ENCODE data around the gene MEGF6.
A peak's percentile ranks its signal among the peaks of the same experiment; 100 is the strongest.

MEGF6 gene

GRCh38 chr1:3645247-3645646 lies 33.9 kb upstream of the MEGF6 start:
- DNase-seq (ENCODE audit: extremely low spot score, insufficient read length, low read depth) (no peak), FAIRE-seq (no peak)

DNA sequence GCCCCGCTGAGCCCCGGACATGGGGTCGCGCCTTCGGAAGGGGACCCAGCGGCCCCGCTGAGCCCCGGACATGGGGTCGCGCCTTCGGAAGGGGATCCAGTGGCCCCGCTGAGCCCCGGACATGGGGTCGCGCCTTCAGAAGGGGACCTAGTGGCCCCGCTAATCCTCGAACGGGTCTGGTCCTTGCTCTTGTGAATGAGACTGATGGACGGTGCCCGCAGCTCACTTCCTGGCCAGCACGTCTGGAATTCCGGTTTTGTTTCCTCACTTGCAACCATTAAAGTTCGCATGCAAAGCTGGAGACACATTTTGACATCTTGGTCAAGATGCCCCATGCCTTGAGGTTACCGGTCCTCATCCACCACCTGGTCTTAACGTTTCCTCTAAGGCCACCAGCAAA lies 33.0 kb upstream of the MEGF6 start:
- FAIRE-seq (no peak), DNase-seq (ENCODE audit: extremely low spot score, insufficient read length, low read depth) (no peak)

DNA sequence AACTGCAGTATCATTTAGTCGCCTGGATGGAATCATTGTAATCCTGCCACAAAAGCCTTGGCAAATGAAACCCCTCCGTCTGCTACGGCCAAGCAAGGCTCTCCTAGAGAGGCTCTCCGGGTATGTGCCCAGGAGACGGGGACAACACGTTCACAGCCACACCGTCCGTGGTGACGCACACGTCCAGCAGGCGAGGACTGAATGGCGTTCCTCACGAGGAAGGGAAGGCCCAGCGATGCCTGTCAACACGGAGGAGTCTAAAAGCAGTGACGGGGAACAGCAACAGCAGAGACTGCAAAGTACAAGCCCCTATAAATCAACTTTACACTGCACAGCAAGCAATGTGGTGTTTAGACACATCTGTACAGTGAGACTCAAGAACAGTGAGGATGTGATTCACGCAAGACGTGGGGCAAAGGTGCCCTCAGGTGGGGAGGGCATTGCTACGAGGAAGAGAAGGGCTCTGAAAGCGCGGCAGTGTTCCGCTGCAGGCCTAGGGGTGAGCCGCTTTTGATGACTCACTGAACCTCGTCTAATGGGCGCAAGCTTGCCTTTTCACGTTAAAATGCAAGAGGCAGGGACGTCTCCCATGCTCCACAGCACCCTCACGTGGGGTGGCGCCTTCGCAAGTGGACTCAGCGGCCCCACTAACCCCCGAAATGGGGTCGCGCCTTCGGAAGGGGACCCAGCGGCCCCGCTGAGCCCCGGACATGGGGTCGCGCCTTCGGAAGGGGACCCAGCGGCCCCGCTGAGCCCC lies 31.8 kb upstream of the MEGF6 start:
- FAIRE-seq, result no peak
- no peak for DNase-seq (ENCODE audit: extremely low spot score, insufficient read length, low read depth)

GRCh38 chr1:3641816-3642215 lies 30.5 kb upstream of the MEGF6 start:
- no peak for FAIRE-seq

GRCh38 chr1:3641046-3641760 lies 29.9 kb upstream of the MEGF6 start:
- FAIRE-seq (no peak), DNase-seq (ENCODE audit: extremely low spot score, insufficient read length, low read depth) (no peak)

More at GRCh38 chr1:3641816-3642215, 30.5 kb upstream of the MEGF6 start:
- DNase-seq (ENCODE audit: extremely low spot score, insufficient read length, low read depth), result no peak

DNA sequence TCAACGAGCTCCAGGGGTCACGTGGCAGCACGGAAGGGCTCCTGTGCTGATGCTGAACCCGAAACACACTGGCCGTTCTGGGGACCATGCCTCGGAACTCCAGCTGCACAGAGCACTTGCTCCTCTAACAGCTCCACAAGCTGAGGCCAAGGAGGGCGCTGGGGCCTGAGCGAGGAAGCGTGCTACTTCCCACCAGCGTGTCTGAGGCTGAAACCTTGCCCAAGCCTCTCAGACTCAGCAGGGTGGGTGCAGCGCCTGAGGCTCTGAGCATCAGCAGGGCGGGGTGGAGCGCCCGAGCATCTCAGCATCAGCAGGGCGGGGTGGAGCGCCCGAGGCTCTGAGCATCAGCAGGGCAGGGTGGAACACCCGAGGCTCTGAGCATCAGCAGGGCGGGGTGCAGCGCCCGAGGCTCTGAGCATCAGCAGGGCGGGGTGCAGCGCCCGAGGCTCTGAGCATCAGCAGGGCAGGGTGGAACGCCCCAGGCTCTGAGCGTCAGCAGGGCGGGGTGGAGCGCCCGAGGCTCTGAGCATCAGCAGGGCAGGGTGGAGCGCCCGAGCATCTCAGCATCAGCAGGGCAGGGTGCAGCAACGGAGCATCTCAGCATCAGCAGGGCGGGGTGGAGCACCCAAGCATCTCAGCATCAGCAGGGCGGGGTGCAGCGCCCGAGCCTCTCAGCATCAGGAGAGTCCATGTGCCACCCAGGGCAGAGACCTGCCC lies 29.0 kb upstream of the MEGF6 start:
- DNase-seq (ENCODE audit: extremely low spot score, insufficient read length, low read depth) (no peak), FAIRE-seq (no peak)

DNA sequence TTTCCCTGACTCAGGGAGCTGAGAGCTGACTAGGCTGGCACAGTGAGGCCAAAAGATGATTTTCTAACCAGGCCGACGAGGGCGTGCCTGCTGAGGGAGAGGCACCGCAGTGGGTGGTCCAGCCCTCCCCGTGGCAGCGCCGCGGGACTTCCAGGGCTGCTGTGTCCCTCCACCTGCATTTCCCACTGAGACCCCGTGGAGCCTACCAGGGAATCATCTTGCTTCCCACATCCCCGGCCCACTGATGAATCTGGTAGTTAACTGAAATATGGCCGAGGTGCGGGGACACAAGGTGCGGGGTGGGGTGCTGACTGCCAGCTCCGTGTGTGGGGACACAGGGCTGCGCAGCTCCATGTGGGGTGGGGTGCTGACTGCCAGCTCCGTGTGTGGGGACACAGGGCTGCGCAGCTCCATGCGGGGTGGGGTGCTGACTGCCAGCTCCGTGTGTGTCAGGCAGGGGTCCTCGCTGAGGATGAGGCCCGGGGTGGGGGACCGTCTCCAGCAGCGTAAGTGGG lies 28.1 kb upstream of the MEGF6 start:
- FAIRE-seq (no peak), DNase-seq (ENCODE audit: extremely low spot score, insufficient read length, low read depth) (no peak)

DNA sequence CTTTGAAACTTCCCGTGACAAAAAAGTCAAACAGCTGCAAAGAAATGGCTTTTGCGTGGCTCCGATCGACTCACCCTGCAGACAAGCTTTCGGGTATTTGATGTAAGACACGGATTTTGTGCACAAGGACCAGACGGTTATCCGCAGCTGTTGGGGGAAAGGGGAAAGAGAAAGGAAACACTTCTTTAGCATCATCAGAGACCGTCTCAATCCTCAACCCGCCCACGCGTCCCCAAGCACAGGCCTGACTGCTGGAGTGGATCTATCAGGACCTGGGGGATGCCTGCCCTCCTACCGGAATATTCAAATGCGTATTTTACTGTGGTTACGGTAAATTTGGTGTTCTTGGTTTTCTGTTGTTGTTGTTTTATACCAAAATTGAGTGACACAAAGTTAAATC lies 27.4 kb upstream of the MEGF6 start:
- DNase-seq (ENCODE audit: extremely low spot score, insufficient read length, low read depth) (no peak), FAIRE-seq (no peak)

DNA sequence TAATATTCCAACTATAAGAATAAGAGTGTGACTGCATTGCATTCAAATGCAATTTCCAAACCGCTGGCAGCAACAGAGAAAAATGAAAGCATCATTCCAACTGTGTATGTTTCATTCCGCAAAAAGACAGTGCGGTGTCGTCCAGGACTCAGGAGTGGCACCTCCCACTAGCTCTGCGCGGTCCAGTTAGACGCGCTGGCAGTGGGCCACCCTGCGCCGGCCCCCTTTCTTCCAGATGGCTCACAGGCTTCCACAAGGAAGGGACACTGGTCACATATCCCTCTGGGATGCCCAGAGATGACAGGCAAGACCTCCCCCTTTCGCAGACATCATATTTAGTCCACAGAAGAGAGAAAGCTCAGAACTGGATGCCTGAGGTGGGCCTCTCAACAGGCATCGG lies 26.7 kb upstream of the MEGF6 start:
- DNase-seq (ENCODE audit: extremely low spot score, insufficient read length, low read depth) (no peak), FAIRE-seq (no peak)

GRCh38 chr1:3636531-3636930 lies 25.2 kb upstream of the MEGF6 start:
- no peak for FAIRE-seq
- no peak for DNase-seq (ENCODE audit: extremely low spot score, insufficient read length, low read depth)

DNA sequence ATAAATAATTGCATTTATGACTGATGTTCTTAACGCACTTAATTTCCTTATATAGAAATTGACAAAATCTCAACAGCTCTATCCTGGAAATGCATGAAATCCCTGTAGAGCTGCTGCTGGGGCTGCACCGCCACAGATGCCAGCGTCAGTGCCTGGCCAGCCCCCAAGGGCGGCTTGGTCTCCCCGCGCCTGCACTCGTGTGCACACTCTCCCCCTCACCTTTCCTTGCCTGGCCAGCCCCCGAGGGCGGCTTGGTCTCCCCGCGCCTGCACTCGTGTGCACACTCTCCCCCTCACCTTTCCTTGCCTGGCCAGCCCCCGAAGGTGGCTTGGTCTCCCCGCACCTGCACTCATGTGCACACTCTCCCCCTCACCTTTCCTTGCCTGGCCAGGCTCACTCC lies 24.8 kb upstream of the MEGF6 start:
- no peak for DNase-seq (ENCODE audit: extremely low spot score, insufficient read length, low read depth)
- FAIRE-seq, result no peak

DNA sequence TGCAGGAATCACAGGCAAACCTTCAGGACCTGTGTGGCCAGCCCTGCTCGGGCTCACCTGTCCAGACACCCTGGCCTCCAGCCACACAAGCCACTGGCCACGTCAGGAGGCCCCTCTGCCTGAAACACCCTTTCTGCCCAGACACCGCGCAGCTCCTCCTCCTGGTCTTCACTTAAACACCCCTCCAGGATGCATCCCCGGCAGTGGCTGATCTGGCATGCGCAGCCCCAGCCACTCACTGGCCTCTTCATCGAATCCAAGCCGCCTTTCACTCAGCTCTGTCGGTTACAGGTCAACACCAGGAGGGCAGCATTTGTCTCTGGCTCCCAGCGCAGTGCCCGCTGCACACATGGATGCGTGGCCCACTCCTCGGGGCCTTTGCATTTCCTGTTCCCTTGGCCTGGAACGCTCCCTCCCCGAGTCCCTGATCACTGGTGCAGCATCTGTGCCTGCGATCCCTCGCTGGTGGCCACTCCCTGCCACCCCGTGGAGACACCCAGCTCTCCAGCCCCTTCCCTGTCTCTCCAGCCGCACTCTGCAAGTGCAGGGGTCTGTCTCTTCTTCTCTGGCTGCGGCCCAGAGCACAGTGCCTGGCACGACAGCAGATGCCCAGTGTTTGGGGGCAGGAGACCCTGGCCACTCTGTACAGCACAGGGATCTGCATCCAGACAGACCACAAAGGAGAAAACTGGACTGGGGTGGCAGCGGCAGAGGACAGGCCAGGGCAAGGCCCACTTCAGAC lies 22.9 kb upstream of the MEGF6 start:
- FAIRE-seq, result no peak

GRCh38 chr1:3633344-3634058 lies 22.2 kb upstream of the MEGF6 start:
- no peak for FAIRE-seq
- DNase-seq (ENCODE audit: extremely low spot score, insufficient read length, low read depth), result no peak

More for the DNA sequence above, 22.9 kb upstream of the MEGF6 start:
- no peak for DNase-seq (ENCODE audit: extremely low spot score, insufficient read length, low read depth)

DNA sequence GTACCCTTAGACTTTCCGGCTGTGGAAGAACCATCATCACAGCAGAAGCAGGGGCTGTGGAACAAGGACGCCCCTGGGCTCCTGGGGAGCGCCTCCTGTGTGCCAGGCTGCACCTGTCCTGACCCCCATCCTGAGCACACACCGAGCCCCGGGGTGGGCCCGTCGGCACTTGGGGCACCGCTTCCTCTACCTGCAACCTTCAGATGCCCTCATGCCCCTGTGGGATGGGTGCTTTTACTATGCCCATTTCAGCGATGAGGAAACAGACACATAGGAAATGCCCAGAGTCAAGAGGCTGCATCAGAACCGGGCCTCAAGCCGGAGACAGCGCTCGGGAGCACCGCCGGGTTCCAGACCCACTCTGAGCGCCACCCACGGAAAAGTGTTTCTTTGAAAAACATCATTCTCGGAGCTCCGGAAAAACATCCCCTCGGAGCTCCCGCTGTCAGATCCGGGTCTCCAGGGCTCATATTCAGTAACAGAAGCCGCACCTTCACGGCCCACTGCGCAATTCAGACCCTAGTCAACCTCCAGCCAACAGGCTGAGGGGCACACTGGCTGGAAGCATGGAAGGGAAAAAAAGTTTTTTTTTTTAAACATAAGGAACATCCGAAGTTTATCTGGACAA lies 21.5 kb upstream of the MEGF6 start:
- DNase-seq (ENCODE audit: extremely low spot score, insufficient read length, low read depth), result no peak
- FAIRE-seq, result no peak

DNA sequence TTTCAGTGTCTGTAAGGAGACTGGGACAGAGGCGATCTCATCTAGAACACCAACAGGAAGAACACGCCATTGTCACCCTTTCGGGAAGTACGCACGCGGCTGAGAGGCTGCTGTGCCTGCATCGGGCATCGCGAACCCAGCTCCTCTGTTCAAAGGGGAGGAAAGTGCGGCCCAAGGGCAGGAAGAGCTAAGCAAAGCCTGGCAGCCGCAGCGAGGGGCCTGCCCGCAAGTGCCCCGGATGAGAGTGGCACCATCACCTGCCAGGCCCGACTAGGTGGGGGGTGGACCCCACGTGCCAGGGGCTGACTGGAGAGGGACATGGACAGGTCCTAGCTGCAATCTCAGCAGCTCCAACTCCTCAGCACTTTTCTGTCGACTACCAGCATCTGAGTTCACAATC lies 21.0 kb upstream of the MEGF6 start:
- no peak for FAIRE-seq

GRCh38 chr1:3631320-3632260 lies 20.3 kb upstream of the MEGF6 start:
- DNase-seq (ENCODE audit: extremely low spot score, insufficient read length, low read depth), result no peak
- FAIRE-seq, result no peak

More for the DNA sequence above, 21.0 kb upstream of the MEGF6 start:
- DNase-seq (ENCODE audit: extremely low spot score, insufficient read length, low read depth), result no peak

GRCh38 chr1:3630914-3631313 lies 19.6 kb upstream of the MEGF6 start:
- FAIRE-seq (no peak), DNase-seq (ENCODE audit: extremely low spot score, insufficient read length, low read depth) (no peak)

DNA sequence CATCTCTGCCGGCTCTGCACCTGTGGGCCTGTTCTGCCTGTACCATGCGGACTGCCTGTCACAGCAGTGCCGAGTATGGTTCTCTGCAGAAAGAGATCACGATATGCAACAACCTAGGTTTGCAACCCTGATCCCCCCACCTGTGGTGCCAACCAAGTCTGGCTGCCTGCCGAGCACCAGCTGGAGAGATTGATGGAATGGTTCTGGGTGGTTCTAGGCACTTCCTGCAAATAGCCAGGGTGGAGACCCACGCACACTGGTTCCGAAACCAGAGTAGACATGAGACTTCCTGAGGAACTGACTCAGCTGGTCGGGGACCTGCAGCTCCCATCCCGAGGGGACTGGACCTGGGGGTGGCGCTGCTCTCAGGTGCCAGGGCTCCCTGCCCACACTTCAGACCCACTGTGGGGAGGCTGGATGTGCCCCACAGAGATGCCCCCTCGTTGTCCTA lies 18.9 kb upstream of the MEGF6 start:
- peak; percentile 12 for FAIRE-seq
- no peak for DNase-seq (ENCODE audit: extremely low spot score, insufficient read length, low read depth)

Data from GM18507 (cell line).